ENCODE results near the gene OXER1.
A peak's percentile ranks its signal among the peaks of the same experiment; 100 is the strongest.

DNA sequence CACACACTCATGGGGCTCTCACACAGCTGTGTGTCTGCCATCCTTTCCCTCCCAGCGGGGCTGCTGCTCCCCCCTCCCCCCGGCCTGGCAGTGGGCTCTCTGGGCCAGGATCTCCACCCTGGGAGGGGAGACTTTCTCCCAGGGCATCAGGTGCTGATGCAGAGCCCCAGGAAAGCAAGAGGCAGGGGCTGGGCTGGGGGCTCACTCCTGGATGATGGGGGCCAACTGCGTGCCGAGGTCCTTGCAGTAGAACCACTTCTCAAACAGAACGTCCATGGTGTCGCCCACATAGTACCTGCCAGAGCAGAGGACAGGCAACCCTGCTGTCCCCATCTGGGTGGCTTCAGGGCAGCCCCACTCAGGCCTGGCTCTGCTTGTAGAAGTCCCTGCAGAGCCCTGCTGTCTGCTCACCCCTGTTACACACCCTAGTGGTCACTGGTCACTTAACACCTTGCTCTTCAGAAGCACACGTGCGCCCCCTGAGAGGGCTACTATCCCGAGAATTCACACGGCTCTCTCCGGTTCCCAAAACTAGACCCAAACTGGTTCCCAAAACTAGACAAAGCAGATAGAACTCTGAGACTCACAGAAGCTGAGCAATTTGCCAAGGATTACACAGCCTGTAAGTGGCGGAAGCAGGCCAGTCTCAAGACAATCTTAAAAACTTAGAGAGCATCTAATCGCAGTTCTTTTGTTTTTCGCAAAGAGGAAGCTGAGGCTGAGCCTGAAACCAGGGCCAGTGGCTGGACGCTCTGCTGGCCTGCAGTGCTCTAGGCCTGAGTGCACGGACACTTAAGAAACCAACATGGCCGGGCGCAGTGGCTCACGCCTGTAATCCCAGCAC lies 6.6 kb upstream of the OXER1 start:
- TF ChIP-seq, protein P1, sequence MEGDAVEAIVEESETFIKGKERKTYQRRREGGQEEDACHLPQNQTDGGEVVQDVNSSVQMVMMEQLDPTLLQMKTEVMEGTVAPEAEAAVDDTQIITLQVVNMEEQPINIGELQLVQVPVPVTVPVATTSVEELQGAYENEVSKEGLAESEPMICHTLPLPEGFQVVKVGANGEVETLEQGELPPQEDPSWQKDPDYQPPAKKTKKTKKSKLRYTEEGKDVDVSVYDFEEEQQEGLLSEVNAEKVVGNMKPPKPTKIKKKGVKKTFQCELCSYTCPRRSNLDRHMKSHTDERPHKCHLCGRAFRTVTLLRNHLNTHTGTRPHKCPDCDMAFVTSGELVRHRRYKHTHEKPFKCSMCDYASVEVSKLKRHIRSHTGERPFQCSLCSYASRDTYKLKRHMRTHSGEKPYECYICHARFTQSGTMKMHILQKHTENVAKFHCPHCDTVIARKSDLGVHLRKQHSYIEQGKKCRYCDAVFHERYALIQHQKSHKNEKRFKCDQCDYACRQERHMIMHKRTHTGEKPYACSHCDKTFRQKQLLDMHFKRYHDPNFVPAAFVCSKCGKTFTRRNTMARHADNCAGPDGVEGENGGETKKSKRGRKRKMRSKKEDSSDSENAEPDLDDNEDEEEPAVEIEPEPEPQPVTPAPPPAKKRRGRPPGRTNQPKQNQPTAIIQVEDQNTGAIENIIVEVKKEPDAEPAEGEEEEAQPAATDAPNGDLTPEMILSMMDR (IDR thresholded peaks at IDR 0.05): peak in 6 of 7 experiments; percentile 28 to 64 (median 42)
- TF ChIP-seq POLR2A (IDR thresholded peaks at IDR 0.05): no peak
